Measurements from ENCODE around the gene YPEL4.
A peak's percentile ranks its signal among the peaks of the same experiment; 100 is the strongest.
"Not testable (repeated sequence)": the region's sequence is repeated elsewhere in the genome, so short reads cannot be mapped to it uniquely, and the experiment has no call there.

Gene YPEL4

GRCh38 chr11:57662893-57663292 lies 13.2 kb upstream of the YPEL4 start:
- H3K36me3 Mint-ChIP-seq (ENCODE audit: insufficient read depth), result peaks cover 46% of the 10 kb centered on the region
- H3K4me1 Mint-ChIP-seq, result peaks cover 18% of the 10 kb centered on the region
- ATAC-seq (replicated peaks; ENCODE audit: extremely low read depth, poor library complexity, severe bottlenecking) (no peak), DNase-seq (ENCODE audit: low spot score in 2 of 2) (no peak)
- no peak overlapping the region for H3K27ac Mint-ChIP-seq (ENCODE audit: low read depth)
- no peaks in the 10 kb centered on the region for H3K27me3 Mint-ChIP-seq
- no peak overlapping the region for H3K4me3 Mint-ChIP-seq
- no peaks in the 10 kb centered on the region for H3K9me3 Mint-ChIP-seq

- ATAC-seq (replicated peaks; ENCODE audit: extremely low read depth, poor library complexity, severe bottlenecking), result no peak
- Mint-ChIP-seq H3K27me3 (no peaks in the 10 kb centered on the region), H3K9me3 (no peaks in the 10 kb centered on the region), H3K4me3 (no peak overlapping the region), H3K4me1 (peaks cover 19% of the 10 kb centered on the region), H3K27ac (ENCODE audit: low read depth) (no peak overlapping the region), H3K36me3 (ENCODE audit: insufficient read depth) (peaks cover 35% of the 10 kb centered on the region)
- no peak for DNase-seq (ENCODE audit: low spot score in 2 of 2)
These were observed 10.0 kb upstream of the YPEL4 start for GRCh38 chr11:57659669-57660068.

GRCh38 chr11:57658023-57658361 lies 8.3 kb upstream of the YPEL4 start:
- DNase-seq (ENCODE audit: low spot score in 2 of 2) (no peak), ATAC-seq (replicated peaks; ENCODE audit: extremely low read depth, poor library complexity, severe bottlenecking) (peak; percentile 41)
- no peaks in the 10 kb centered on the region for H3K9me3 Mint-ChIP-seq
- H3K27ac Mint-ChIP-seq (ENCODE audit: low read depth), result peak overlapping the region; percentile 93
- H3K36me3 Mint-ChIP-seq (ENCODE audit: insufficient read depth), result peaks cover 36% of the 10 kb centered on the region
- peak overlapping the region; percentile 96 for H3K4me3 Mint-ChIP-seq
- no peaks in the 10 kb centered on the region for H3K27me3 Mint-ChIP-seq
- H3K4me1 Mint-ChIP-seq, result peaks cover 24% of the 10 kb centered on the region

GRCh38 chr11:57657194-57658022 lies 7.7 kb upstream of the YPEL4 start, which contains the start of gene CLP1:
TSS of gene CLP1 (plus strand) at chr11:57657762. CDS start at chr11:57659477, 1,715 bp downstream.
- H3K4me3 Mint-ChIP-seq, result peak within 1 kb of the TSS; percentile 96
- ATAC-seq (replicated peaks; ENCODE audit: extremely low read depth, poor library complexity, severe bottlenecking) (peak; percentile 98), DNase-seq (ENCODE audit: low spot score in 2 of 2) (peak; percentile 96 to 97)
- peaks cover 36% of the 10 kb centered on the region for H3K36me3 Mint-ChIP-seq (ENCODE audit: insufficient read depth)
- peak within 1 kb of the TSS; percentile 93 for H3K27ac Mint-ChIP-seq (ENCODE audit: low read depth)
- H3K4me1 Mint-ChIP-seq, result peaks cover 26% of the 10 kb centered on the region
- H3K27me3 Mint-ChIP-seq, result no peaks in the 10 kb centered on the region
- no peaks in the 10 kb centered on the region for H3K9me3 Mint-ChIP-seq

GRCh38 chr11:57656885-57657193 lies 7.1 kb upstream of the YPEL4 start:
- H3K27ac Mint-ChIP-seq (ENCODE audit: low read depth), result peak overlapping the region; percentile 93
- no peaks in the 10 kb centered on the region for H3K27me3 Mint-ChIP-seq
- H3K4me3 Mint-ChIP-seq, result peak overlapping the region; percentile 96
- H3K9me3 Mint-ChIP-seq, result no peaks in the 10 kb centered on the region
- H3K4me1 Mint-ChIP-seq, result peaks cover 26% of the 10 kb centered on the region
- ATAC-seq (replicated peaks; ENCODE audit: extremely low read depth, poor library complexity, severe bottlenecking) (no peak), DNase-seq (ENCODE audit: low spot score in 2 of 2) (no peak)
- H3K36me3 Mint-ChIP-seq (ENCODE audit: insufficient read depth), result peaks cover 35% of the 10 kb centered on the region

GRCh38 chr11:57653163-57653562 lies 3.5 kb upstream of the YPEL4 start:
- Mint-ChIP-seq H3K27me3 (peaks cover 12% of the 10 kb centered on the region), H3K27ac (ENCODE audit: low read depth) (peak overlapping the region; percentile 52), H3K9me3 (no peaks in the 10 kb centered on the region), H3K36me3 (ENCODE audit: insufficient read depth) (peaks cover 23% of the 10 kb centered on the region), H3K4me3 (no peak overlapping the region), H3K4me1 (peaks cover 42% of the 10 kb centered on the region)
- DNase-seq (ENCODE audit: low spot score in 2 of 2) (no peak), ATAC-seq (replicated peaks; ENCODE audit: extremely low read depth, poor library complexity, severe bottlenecking) (no peak)

- H3K27me3 Mint-ChIP-seq, result peaks cover 17% of the 10 kb centered on the region
- no peak for DNase-seq (ENCODE audit: low spot score in 2 of 2)
- H3K4me3 Mint-ChIP-seq, result peak overlapping the region; percentile 23
- H3K36me3 Mint-ChIP-seq (ENCODE audit: insufficient read depth), result peaks cover 18% of the 10 kb centered on the region
- peak overlapping the region; percentile 52 for H3K27ac Mint-ChIP-seq (ENCODE audit: low read depth)
- peaks cover 37% of the 10 kb centered on the region for H3K4me1 Mint-ChIP-seq
- H3K9me3 Mint-ChIP-seq, result no peaks in the 10 kb centered on the region
- no peak for ATAC-seq (replicated peaks; ENCODE audit: extremely low read depth, poor library complexity, severe bottlenecking)
These were observed 3.0 kb upstream of the YPEL4 start for GRCh38 chr11:57652662-57653061.

- not testable (repeated sequence) for ATAC-seq (replicated peaks; ENCODE audit: extremely low read depth, poor library complexity, severe bottlenecking); H3K9me3 Mint-ChIP-seq; DNase-seq (ENCODE audit: low spot score in 2 of 2)
- Mint-ChIP-seq H3K27ac (ENCODE audit: low read depth) (peak overlapping the region; percentile 52), H3K4me1 (peaks cover 33% of the 10 kb centered on the region), H3K27me3 (peaks cover 21% of the 10 kb centered on the region), H3K36me3 (ENCODE audit: insufficient read depth) (peaks cover 14% of the 10 kb centered on the region), H3K4me3 (peak overlapping the region; percentile 23)
These were observed 2.5 kb upstream of the YPEL4 start for GRCh38 chr11:57652230-57652629.

- peaks cover 33% of the 10 kb centered on the region for H3K4me1 Mint-ChIP-seq
- no peaks in the 10 kb centered on the region for H3K9me3 Mint-ChIP-seq
- H3K27me3 Mint-ChIP-seq, result peaks cover 29% of the 10 kb centered on the region
- H3K4me3 Mint-ChIP-seq, result no peak overlapping the region
- H3K27ac Mint-ChIP-seq (ENCODE audit: low read depth), result peak overlapping the region; percentile 52
- DNase-seq (ENCODE audit: low spot score in 2 of 2) (no peak), ATAC-seq (replicated peaks; ENCODE audit: extremely low read depth, poor library complexity, severe bottlenecking) (no peak)
- H3K36me3 Mint-ChIP-seq (ENCODE audit: insufficient read depth), result peaks cover 13% of the 10 kb centered on the region
These were observed 1.7 kb upstream of the YPEL4 start for GRCh38 chr11:57651408-57651807.

- H3K9me3 Mint-ChIP-seq, result no peaks in the 10 kb centered on the region
- H3K36me3 Mint-ChIP-seq (ENCODE audit: insufficient read depth), result peaks cover 13% of the 10 kb centered on the region
- no peak overlapping the region for H3K27ac Mint-ChIP-seq (ENCODE audit: low read depth)
- no peak overlapping the region for H3K4me3 Mint-ChIP-seq
- peaks cover 36% of the 10 kb centered on the region for H3K27me3 Mint-ChIP-seq
- ATAC-seq (replicated peaks; ENCODE audit: extremely low read depth, poor library complexity, severe bottlenecking), result no peak
- DNase-seq (ENCODE audit: low spot score in 2 of 2), result no peak
- H3K4me1 Mint-ChIP-seq, result peaks cover 35% of the 10 kb centered on the region
These were observed 1.0 kb upstream of the YPEL4 start for GRCh38 chr11:57650739-57651090.

GRCh38 chr11:57648801-57649735 lies 644 bp downstream of the YPEL4 start:
- Mint-ChIP-seq H3K27me3 (peaks cover 51% of the 10 kb centered on the region), H3K36me3 (ENCODE audit: insufficient read depth) (peaks cover 13% of the 10 kb centered on the region), H3K4me1 (peaks cover 35% of the 10 kb centered on the region), H3K9me3 (no peaks in the 10 kb centered on the region), H3K4me3 (peak overlapping the region; percentile 83), H3K27ac (ENCODE audit: low read depth) (peak overlapping the region; percentile 89)
- ATAC-seq (replicated peaks; ENCODE audit: extremely low read depth, poor library complexity, severe bottlenecking) (peak; percentile 9), DNase-seq (ENCODE audit: low spot score in 2 of 2) (no peak)

- H3K4me3 Mint-ChIP-seq, result peak overlapping the region; percentile 83
These were observed 1.5 kb downstream of the YPEL4 start for GRCh38 chr11:57647960-57648800.

More at GRCh38 chr11:57647960-57648800, 1.5 kb downstream of the YPEL4 start:
- H3K9me3 Mint-ChIP-seq, result no peaks in the 10 kb centered on the region
- peak overlapping the region; percentile 89 for H3K27ac Mint-ChIP-seq (ENCODE audit: low read depth)
- DNase-seq (ENCODE audit: low spot score in 2 of 2), result no peak
- peaks cover 60% of the 10 kb centered on the region for H3K27me3 Mint-ChIP-seq
- H3K4me1 Mint-ChIP-seq, result peaks cover 32% of the 10 kb centered on the region
- ATAC-seq (replicated peaks; ENCODE audit: extremely low read depth, poor library complexity, severe bottlenecking), result no peak
- peaks cover 13% of the 10 kb centered on the region for H3K36me3 Mint-ChIP-seq (ENCODE audit: insufficient read depth)
